ENCODE data around the gene SLC4A1.
A peak's percentile ranks its signal among the peaks of the same experiment; 100 is the strongest.

The SLC4A1 gene

GRCh38 chr17:44267818-44268490 lies at the start of gene SLC4A1:
SLC4A1 (minus strand) TSS chr17:44268135; CDS start chr17:44262866, 5,269 bp downstream.
- DNase-seq (ENCODE audit: low read depth in 2 of 2), result no peak

DNA sequence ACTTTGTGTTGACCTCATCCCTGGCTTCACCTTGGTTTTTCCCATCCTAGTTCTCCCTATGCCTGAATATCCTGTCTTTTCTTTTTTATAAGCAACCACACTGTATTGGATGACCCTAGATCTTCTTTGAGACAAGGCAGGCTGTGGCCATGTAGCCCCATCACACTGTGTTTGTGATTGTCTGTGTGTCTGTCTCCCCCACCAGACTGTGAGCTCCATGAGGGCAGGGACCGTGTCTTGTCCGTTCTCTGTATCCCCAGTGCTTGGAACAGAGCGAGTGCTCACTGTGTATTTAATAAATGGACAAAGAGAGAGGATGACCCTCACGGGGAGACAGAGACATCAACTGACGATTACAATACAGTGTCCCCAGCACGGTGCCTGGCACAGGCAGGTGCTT lies 49.6 kb upstream of the SLC4A1 start:
- no peak for DNase-seq (ENCODE audit: low read depth in 2 of 2)

- DNase-seq (ENCODE audit: low read depth in 2 of 2), result no peak
Observed at GRCh38 chr17:44315760-44316731, 48.1 kb upstream of the SLC4A1 start.

DNA sequence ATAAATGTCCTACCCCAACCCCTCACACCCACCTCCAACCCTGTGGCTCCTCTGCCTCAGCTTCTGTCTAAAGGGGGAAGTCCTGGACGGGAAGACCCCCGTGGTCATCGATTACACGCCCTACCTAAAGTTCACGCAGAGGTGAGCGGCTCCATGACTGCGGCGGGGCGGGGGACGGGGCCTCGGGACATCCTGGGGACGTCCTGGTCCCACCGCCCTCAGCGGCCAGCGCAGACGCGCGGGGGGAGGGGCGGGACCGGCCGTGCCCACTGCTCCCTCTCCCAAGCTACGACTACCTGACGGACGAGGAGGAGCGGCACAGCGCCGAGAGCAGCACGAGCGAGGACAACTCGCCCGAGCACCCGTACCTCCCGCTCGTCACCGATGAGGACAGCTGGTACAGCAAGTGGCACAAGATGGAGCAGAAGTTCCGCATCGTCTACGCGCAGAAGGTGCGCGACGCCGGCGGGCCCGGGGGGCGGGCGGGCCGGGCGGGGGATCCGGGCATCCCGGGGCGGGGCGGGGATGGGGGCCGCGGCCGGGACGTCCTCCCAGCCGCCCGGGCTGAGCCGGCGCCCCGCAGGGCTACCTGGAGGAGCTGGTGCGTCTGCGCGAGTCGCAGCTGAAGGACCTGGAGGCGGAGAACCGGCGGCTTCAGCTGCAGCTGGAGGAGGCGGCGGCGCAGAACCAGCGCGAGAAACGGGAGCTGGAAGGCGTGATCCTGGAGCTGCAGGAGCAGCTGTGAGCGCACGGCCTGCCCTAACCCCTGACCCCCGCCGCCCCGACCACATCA lies 47.1 kb upstream of the SLC4A1 start:
- no peak for DNase-seq (ENCODE audit: low read depth in 2 of 2)

- no peak for DNase-seq (ENCODE audit: low read depth in 2 of 2)
Observed at GRCh38 chr17:44314524-44314868, 46.6 kb upstream of the SLC4A1 start.

GRCh38 chr17:44314031-44314430 lies 46.1 kb upstream of the SLC4A1 start:
- DNase-seq (ENCODE audit: low read depth in 2 of 2), result no peak

DNA sequence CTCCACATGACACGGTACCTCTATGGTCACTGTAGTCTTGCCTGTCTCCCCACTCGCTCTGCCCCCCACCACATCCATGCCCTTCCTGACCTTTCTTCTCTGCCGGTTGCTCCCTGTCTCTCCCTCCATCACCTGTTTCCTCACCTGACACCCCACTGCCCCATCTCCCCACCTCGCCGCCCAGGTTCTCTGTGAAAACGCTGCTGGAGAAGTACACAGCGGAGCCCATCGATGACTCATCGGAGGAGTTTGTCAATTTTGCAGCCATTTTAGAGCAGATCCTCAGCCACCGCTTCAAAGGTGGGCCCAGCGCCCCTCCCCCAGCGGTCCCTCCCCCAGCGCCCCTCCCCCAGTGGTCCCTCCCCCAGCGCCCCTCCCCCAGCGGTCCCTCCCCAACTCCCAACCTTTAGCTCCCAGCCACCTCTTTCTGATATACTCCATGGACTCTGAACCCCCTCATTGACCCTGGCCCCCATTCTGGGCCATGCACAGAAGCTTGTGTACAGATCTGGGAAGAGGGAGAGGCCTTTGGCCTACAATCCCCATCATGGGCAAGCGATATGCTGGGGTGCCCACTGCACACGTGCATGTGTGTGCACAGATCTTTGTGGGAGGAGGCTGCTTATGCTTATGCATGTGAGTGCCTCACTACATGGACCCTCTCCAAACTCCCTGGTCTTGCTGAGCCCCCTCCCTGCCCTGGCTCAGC lies 44.6 kb upstream of the SLC4A1 start:
- no peak for DNase-seq (ENCODE audit: low read depth in 2 of 2)

GRCh38 chr17:44311562-44312181 lies 43.7 kb upstream of the SLC4A1 start:
- DNase-seq (ENCODE audit: low read depth in 2 of 2), result no peak

GRCh38 chr17:44310609-44311376 lies 42.9 kb upstream of the SLC4A1 start:
- DNase-seq (ENCODE audit: low read depth in 2 of 2), result no peak

GRCh38 chr17:44310188-44310587 lies 42.3 kb upstream of the SLC4A1 start:
- DNase-seq (ENCODE audit: low read depth in 2 of 2), result no peak

- no peak for DNase-seq (ENCODE audit: low read depth in 2 of 2)
Observed at GRCh38 chr17:44309472-44309871, 41.5 kb upstream of the SLC4A1 start.

DNA sequence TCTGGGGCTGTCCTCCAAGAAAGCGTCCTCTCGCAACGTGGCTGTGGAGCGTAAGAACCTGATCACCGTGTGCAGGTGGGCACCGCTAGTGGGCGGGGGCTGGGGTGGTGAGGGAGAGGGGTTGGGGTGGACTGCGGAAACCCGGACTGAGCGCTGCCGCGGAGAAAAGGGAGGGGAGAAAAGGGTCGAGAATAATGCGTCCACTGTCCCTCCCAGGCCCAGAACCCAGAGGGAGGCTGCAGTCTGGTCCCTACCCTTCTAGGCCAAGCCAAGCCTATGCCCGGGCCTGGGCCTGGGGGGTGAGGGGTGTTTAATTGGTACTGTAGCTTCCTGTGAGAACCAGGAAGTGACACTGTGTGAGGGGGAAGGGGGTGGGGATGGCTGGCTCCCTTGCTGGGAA lies 40.9 kb upstream of the SLC4A1 start:
- DNase-seq (ENCODE audit: low read depth in 2 of 2), result no peak

DNA sequence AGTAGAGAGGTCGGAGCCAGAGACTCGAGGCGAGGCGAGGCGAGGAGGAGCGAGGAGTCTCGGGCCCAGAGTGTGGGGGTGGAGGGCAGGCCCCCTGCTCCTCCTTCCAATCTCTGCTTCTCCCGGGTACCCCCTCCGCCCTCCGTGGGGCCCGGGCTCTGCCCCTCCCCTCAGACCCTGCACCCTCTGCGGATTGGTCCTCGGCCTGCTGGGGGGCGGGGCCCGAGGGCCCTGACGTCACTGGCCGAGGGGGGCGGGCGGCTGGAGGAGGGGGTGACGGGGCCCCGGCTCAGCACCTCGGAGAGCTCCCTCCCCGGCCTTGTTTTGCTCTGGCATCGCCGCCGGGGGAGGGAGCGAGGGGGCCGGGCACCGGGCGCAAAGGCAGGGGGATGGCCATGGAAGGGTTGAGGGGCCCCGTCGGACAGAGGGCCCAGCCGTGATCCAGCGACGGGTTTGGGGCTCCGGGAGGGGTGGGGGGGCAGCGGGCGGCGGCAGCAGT lies 40.4 kb upstream of the SLC4A1 start, which contains the start of gene RUNDC3A:
RUNDC3A (plus strand) TSS at position 282 of the 499 bp plus-strand sequence. CDS start 232 bp downstream, outside the sequence.
- DNase-seq (ENCODE audit: low read depth in 2 of 2), result peak; percentile 63 to 69

- DNase-seq (ENCODE audit: low read depth in 2 of 2), result no peak
Observed at GRCh38 chr17:44307387-44308186, 39.7 kb upstream of the SLC4A1 start.

GRCh38 chr17:44304651-44305050 lies 36.7 kb upstream of the SLC4A1 start:
- no peak for DNase-seq (ENCODE audit: low read depth in 2 of 2)

DNA sequence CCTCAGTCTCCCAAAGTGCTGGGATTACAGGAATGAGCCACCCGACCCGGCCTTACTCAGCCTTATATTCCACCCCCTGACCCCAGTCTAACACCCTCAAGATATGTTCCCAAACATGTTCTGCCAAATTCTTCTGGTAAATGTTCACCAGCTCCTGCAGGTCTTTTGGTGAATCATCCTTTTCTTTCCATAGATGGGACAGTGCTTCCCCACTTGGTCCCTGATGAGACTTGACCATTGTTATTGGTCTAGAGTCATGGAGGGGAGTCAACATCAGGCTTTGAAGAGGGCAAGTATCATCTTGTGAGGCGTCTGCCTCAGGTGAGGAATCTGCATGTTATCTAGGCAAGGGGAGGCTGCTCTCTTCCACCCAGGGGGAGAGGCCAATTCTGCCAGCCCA lies 30.0 kb upstream of the SLC4A1 start:
- no peak for DNase-seq (ENCODE audit: low read depth in 2 of 2)

- no peak for DNase-seq (ENCODE audit: low read depth in 2 of 2)
Observed at GRCh38 chr17:44293509-44294226, 25.7 kb upstream of the SLC4A1 start.

DNA sequence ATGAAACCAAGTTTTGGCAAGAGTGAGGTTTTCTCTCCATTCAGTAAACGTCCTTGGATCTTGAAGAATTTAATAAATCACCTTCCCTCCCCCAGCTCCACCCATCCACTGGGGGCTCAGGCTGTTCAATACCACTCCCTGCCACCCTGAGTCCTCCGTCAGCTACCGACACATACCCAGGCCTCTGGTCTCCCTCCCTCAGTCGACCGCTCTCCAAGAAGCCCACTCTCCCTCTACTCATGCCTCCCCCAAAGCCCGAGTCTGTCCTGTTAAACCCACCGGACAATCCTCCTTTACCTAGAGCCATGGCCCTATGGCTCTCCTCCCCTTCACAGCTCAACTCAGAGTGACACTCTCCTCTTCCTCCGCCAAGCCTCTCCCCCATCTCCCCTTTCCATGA lies 19.7 kb upstream of the SLC4A1 start:
- no peak for DNase-seq (ENCODE audit: low read depth in 2 of 2)

GRCh38 chr17:44284024-44284400 lies 16.1 kb upstream of the SLC4A1 start:
- no peak for DNase-seq (ENCODE audit: low read depth in 2 of 2)
